VCaP (cell line): ENCODE measurements around the gene ATP12A.

Experiments
- H3K27ac ChIP-seq: fragments of 450-650 bp; 2 replicates; pipeline ENCODE4 v1.5.1; 2017
- CTCF ChIP-seq: fragments of 450-650 bp; conservative IDR thresholded peaks from 2 replicates; pipeline ENCODE4 v1.5.1; 2017; ENCODE audit warnings: mild to moderate bottlenecking, moderate library complexity

The ATP12A gene

GRCh38 chr13:24680258-24680920, at the start of gene ATP12A:
Gene ATP12A, plus strand, starts transcription at chr13:24680408. Its CDS starts 336 bp downstream, at chr13:24680744.
- peak; percentile 12; the same call in 1 of the 2 replicates for TF ChIP-seq CTCF
- H3K27ac ChIP-seq: peak within 1 kb of the TSS; percentile 24; the same call in 1 of the 2 replicates

GRCh38 chr13:24630851-24631620, 49.2 kb upstream of the ATP12A start:
- no peak for TF ChIP-seq CTCF
- no peak overlapping the region for H3K27ac ChIP-seq

DNA sequence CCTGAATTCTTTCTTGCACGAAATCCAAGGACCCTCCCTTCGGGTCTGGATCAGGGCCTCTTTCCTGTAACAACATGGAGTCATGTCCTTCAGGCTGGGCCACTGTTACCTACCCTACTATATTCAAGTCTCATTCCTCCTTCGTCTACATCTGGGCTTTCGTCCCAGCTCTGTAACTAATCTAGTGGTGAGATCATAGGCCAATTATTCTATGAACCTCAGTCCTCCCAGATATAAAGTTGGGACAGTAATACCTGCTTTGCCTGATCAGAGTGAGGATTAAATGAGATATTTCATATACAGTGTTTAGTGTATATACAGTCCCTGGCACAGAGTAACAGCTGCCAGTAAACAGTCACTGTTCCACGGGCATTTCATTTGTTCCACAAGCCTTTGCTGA, 48.3 kb upstream of the ATP12A start:
- no peak for TF ChIP-seq CTCF
- no peak overlapping the region for H3K27ac ChIP-seq

- TF ChIP-seq CTCF: no peak
Observed at GRCh38 chr13:24632382-24633121, 47.7 kb upstream of the ATP12A start.

GRCh38 chr13:24636776-24637175, 43.4 kb upstream of the ATP12A start:
- H3K27ac ChIP-seq: no peak overlapping the region
- no peak for TF ChIP-seq CTCF

More at GRCh38 chr13:24632382-24633121, 47.7 kb upstream of the ATP12A start:
- no peak overlapping the region for H3K27ac ChIP-seq

- TF ChIP-seq CTCF: no peak
- no peak overlapping the region for H3K27ac ChIP-seq
Observed at GRCh38 chr13:24638096-24638495, 42.1 kb upstream of the ATP12A start.

DNA sequence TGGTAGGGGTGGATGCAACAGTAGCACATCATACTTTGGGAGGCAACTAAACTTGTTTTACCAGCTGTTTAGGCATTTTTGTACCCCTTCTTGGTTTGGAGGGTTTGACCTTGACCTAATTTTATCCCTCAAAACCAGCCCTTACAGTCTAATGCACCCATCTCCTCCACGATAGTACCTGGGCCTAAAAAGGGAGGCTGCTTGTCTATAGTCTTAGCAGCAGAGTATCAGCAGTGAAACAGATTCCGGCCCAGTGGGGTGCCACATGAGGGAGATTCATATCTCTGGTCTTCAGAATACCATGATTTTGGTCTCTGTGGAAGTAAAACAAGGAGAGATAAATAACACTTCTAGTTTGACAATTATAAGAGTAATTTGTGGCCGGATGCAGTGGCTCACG, 39.5 kb upstream of the ATP12A start:
- no peak for TF ChIP-seq CTCF
- H3K27ac ChIP-seq: no peak overlapping the region
